HCT116 (cell line): ENCODE data around the gene ADGRD1. TPM values are rescaled to one million over a fixed set of nuclear protein-coding genes. Genes with fewer than 3 reads are reported as not detected.
"Not testable (repeated sequence)": the region's sequence is repeated elsewhere in the genome, so short reads cannot be mapped to it uniquely, and the experiment has no call there.

Experiments used
- ATAC-seq: fragments of 200-7000 bp; cut with Tn5 transposase; 2 replicates; pipeline ENCODE4 v1.9.1; 2020; ENCODE audit warnings: mild to moderate bottlenecking, moderate library complexity
- BruUV-seq: library from RNA; stranded (reverse); fragments of 400-500 nt; replicated peaks from 2 replicates; lab custom pipeline; 2021; lab: Mats Ljungman, UMichigan
- CTCF ChIA-PET: fragments of 300-600 bp; sonication (Branson Sonifier 250); formaldehyde crosslinking; loops from one replicate; lab custom pipeline; 2021; ENCODE audit warnings: antibody characterized with exemption; lab: Charles Lee
- POLR2A ChIA-PET: fragments of 300-600, 350-600 bp; sonication (Branson Sonifier 250); formaldehyde crosslinking; loops from one replicate; lab custom pipeline; 2021; ENCODE audit warnings: antibody characterized with exemption; lab: Charles Lee
- RAD21 ChIA-PET, 2 experiments: fragments of 300-600 bp; sonication (Branson Sonifier 250); formaldehyde crosslinking; loops; one replicate each; lab custom pipeline; 2023; ENCODE audit warnings: low total read pairs in 2 of 2; ENCODE audit not compliant: uncharacterized antibody in 2 of 2, unreplicated experiment in 2 of 2, low non-redundant PET in 1 of 2; lab: Charles Lee
- DNase-seq: peaks from one replicate; pipeline ENCODE4 v3.0.0-alpha.2; 2010; ENCODE audit warnings: low read depth, low spot score
- H2AFZ ChIP-seq: fragments of 200-600 bp; shearing (Covaris generic), sonication (generic); 2 replicates; pipeline ENCODE4 v1.6.1; 2017; ENCODE audit warnings: low read depth, mixed run types, mixed read lengths, antibody characterized with exemption, low read length; ENCODE audit not compliant: poor library complexity, severe bottlenecking
- H3K27ac ChIP-seq: 2 replicates; pipeline ENCODE4 v1.5.1; 2012; ENCODE audit warnings: low read depth, low read length
- H3K27me3 ChIP-seq: fragments of 200-600 bp; sonication (generic); 2 replicates; pipeline ENCODE4 v1.6.1; 2016; ENCODE audit warnings: mixed run types, low read length, mixed read lengths; ENCODE audit not compliant: insufficient read depth
- H3K36me3 ChIP-seq, 2 experiments: fragments of 200-500 bp in 1 of 2; fragments of 200-600 bp in 1 of 2; sonication (Bioruptor generic) in 1 of 2; sonication (generic) in 1 of 2; 2 replicates each; pipeline versions ENCODE4 v1.5.1 to v1.6.1; 2014 to 2016; ENCODE audit warnings: low read length in 2 of 2, inconsistent platforms in 1 of 2, mixed read lengths in 1 of 2, mixed run types in 1 of 2; ENCODE audit not compliant: insufficient read depth in 2 of 2, control insufficient read depth in 1 of 2
- H3K4me1 ChIP-seq, 2 experiments: fragments of 200-600 bp in 1 of 2; sonication (generic) in 1 of 2; 2 replicates each; pipeline versions ENCODE4 v1.5.1 to v1.6.1; 2012 to 2017; ENCODE audit warnings: low read length in 2 of 2, inconsistent platforms in 1 of 2, mild to moderate bottlenecking in 1 of 2, mixed read lengths in 1 of 2, mixed run types in 1 of 2, moderate library complexity in 1 of 2; ENCODE audit not compliant: insufficient read depth in 2 of 2, control insufficient read depth in 1 of 2
- H3K4me2 ChIP-seq: fragments of 200-600 bp; sonication (generic); 2 replicates; pipeline ENCODE4 v1.6.1; 2017; ENCODE audit warnings: mixed run types, low read length, mixed read lengths
- H3K4me3 ChIP-seq, 2 experiments: fragments of 200-600 bp in 1 of 2; sonication (generic) in 1 of 2; replicated peaks in 1 of 2; 2 replicates each; pipeline ENCODE4 v1.5.1; 2011 to 2016; ENCODE audit warnings: low read length in 2 of 2, control low read depth in 1 of 2, low read depth in 1 of 2, mild to moderate bottlenecking in 1 of 2, mixed read lengths in 1 of 2, mixed run types in 1 of 2
- H3K79me2 ChIP-seq: fragments of 200-600 bp; sonication (generic); 2 replicates; pipeline ENCODE4 v1.6.1; 2017; ENCODE audit warnings: mild to moderate bottlenecking, mixed run types, low read length, moderate library complexity, mixed read lengths; ENCODE audit not compliant: insufficient read depth
- H3K9ac ChIP-seq: fragments of 200-600 bp; sonication (generic); 2 replicates; pipeline ENCODE4 v1.6.1; 2016; ENCODE audit warnings: low read length, mixed read lengths
- H3K9me2 ChIP-seq: fragments of 200-600 bp; sonication (generic), shearing (Covaris generic); 2 replicates; pipeline ENCODE4 v1.6.1; 2017; ENCODE audit warnings: mixed run types, mild to moderate bottlenecking, moderate library complexity; ENCODE audit not compliant: insufficient read depth
- H3K9me3 ChIP-seq, 2 experiments: fragments of 200-500 bp in 1 of 2; fragments of 200-600 bp in 1 of 2; sonication (Bioruptor generic) in 1 of 2; sonication (generic) in 1 of 2; 2 replicates each; pipeline ENCODE4 v1.6.1; 2014 to 2017; ENCODE audit warnings: low read length in 2 of 2, mixed read lengths in 2 of 2, inconsistent platforms in 1 of 2, low read depth in 1 of 2, mild to moderate bottlenecking in 1 of 2, mixed run types in 1 of 2, moderate library complexity in 1 of 2; ENCODE audit not compliant: control insufficient read depth in 1 of 2, insufficient read depth in 1 of 2
- H4K20me1 ChIP-seq: fragments of 200-600 bp; sonication (generic), shearing (Covaris generic); 2 replicates; pipeline ENCODE4 v1.6.1; 2017; ENCODE audit warnings: mixed run types, mild to moderate bottlenecking, moderate library complexity; ENCODE audit not compliant: insufficient read depth
- ATF3 ChIP-seq: IDR thresholded peaks from 2 replicates; pipeline ENCODE4 v1.6.1; 2012
- CEBPB ChIP-seq: IDR thresholded peaks from 2 replicates; pipeline ENCODE4 v1.6.1; 2012; ENCODE audit warnings: low read depth
- CTCF ChIP-seq, 3 experiments: fragments of 200-600 bp in 1 of 3; sonication (generic) in 1 of 3; IDR thresholded peaks in 2 of 3; conservative IDR thresholded peaks in 1 of 3; 2 replicates each; pipeline ENCODE4 v1.5.1; 2012 to 2017; ENCODE audit warnings: low read depth in 2 of 3, low read length in 2 of 3, antibody characterized with exemption in 1 of 3, borderline replicate concordance in 1 of 3, control low read depth in 1 of 3, mild to moderate bottlenecking in 1 of 3, mixed read lengths in 1 of 3, mixed run types in 1 of 3, moderate library complexity in 1 of 3; ENCODE audit not compliant: insufficient read depth in 1 of 3
- EGR1 ChIP-seq: IDR thresholded peaks from 2 replicates; pipeline ENCODE4 v1.6.1; 2012; ENCODE audit warnings: low read depth
- ELF1 ChIP-seq: IDR thresholded peaks from 2 replicates; pipeline ENCODE4 v1.6.1; 2012; ENCODE audit warnings: low read depth, borderline replicate concordance
- EZH2 ChIP-seq: fragments of 200-600 bp; sonication (generic); IDR thresholded peaks from 2 replicates; pipeline ENCODE4 v1.6.1; 2017; ENCODE audit warnings: antibody characterized with exemption, mixed run types
- EZH2phosphoT487 ChIP-seq: fragments of 200-600 bp; IDR thresholded peaks from 2 replicates; pipeline ENCODE4 v1.6.1; 2018; ENCODE audit warnings: antibody characterized with exemption, borderline replicate concordance
- FOSL1 ChIP-seq: IDR thresholded peaks from 2 replicates; pipeline ENCODE4 v1.6.1; 2012; ENCODE audit warnings: low read depth
- JUND ChIP-seq: IDR thresholded peaks from 2 replicates; pipeline ENCODE4 v1.6.1; 2012
- MAX ChIP-seq: IDR thresholded peaks from 2 replicates; pipeline ENCODE4 v1.6.1; 2012
- POLR2A ChIP-seq: IDR thresholded peaks from 2 replicates; pipeline ENCODE4 v1.7.0; 2011; ENCODE audit warnings: borderline replicate concordance; ENCODE audit not compliant: insufficient read depth, insufficient read length; ENCODE audit errors: extremely low read depth
- POLR2AphosphoS5 ChIP-seq: IDR thresholded peaks from 2 replicates; pipeline ENCODE4 v1.6.1; 2011; ENCODE audit warnings: mild to moderate bottlenecking, low read depth, low read length, moderate library complexity
- RAD21 ChIP-seq: IDR thresholded peaks from 2 replicates; pipeline ENCODE4 v1.6.1; 2012; ENCODE audit warnings: low read depth, mild to moderate bottlenecking
- SIN3A ChIP-seq: IDR thresholded peaks from 2 replicates; pipeline ENCODE4 v1.6.1; 2012; ENCODE audit warnings: low read depth
- SP1 ChIP-seq: IDR thresholded peaks from 2 replicates; pipeline ENCODE4 v1.6.1; 2012; ENCODE audit warnings: low read depth
- TCF7L2 ChIP-seq: IDR thresholded peaks from 2 replicates; pipeline ENCODE4 v1.7.0; 2011; ENCODE audit warnings: borderline replicate concordance, inconsistent platforms; ENCODE audit not compliant: insufficient read depth, insufficient read length; ENCODE audit errors: extremely low read depth
- YY1 ChIP-seq: IDR thresholded peaks from 2 replicates; pipeline ENCODE4 v1.6.1; 2011; ENCODE audit warnings: low read length, low read depth, moderate library complexity, mild to moderate bottlenecking; ENCODE audit not compliant: insufficient replicate concordance; ENCODE audit errors: extremely low read depth
- ZFX ChIP-seq: fragments of 450-650 bp; IDR thresholded peaks from 2 replicates; pipeline ENCODE4 v1.6.1; 2017
- ZNF274 ChIP-seq: fragments of 200-500 bp; sonication (Bioruptor generic); IDR thresholded peaks from 2 replicates; pipeline ENCODE4 v1.6.1; 2014; ENCODE audit warnings: mild to moderate bottlenecking, low read depth, low read length, inconsistent platforms
- intact Hi-C: fragments of 100-400 bp; cut with micrococcal nuclease; formaldehyde crosslinking; loops from 2 replicates; pipeline ENCODE4 v1.10.0; 2022
- total RNA-seq: library from RNA; stranded (reverse); gene quantifications from one replicate; pipeline ENCODE4 v1.2.1, GENCODE V29; 2021; ENCODE audit not compliant: unreplicated experiment

ADGRD1 gene
- total RNA-seq, 1 experiment from 2014 or later: 0.44 TPM

GRCh38 chr12:131128556-131128955, 174.8 kb downstream of the ADGRD1 start:
- Histone ChIP-seq H3K79me2 (no peaks in the 10 kb centered on the region), H3K9me3 (no peaks in the 10 kb centered on the region), H3K27ac (no peak overlapping the region), H3K9ac (no peak overlapping the region), H4K20me1 (no peaks in the 10 kb centered on the region), H3K36me3 (no peaks in the 10 kb centered on the region), H3K4me1 (peaks cover 4 to 19% of the 10 kb centered on the region in 2 experiments; a peak in 3 of 4 replicates), H3K4me3 (no peak overlapping the region), H3K27me3 (no peaks in the 10 kb centered on the region), H3K9me2 (no peaks in the 10 kb centered on the region), H3K4me2 (no peak overlapping the region), H2AFZ (no peak overlapping the region)
- no TSS peak for BruUV-seq
- ATAC-seq (no peak), DNase-seq (no peak)
- intact Hi-C loops: no loop called here
- CTCF ChIA-PET: no interaction called here
- POLR2A ChIA-PET: no interaction called here
- RAD21 ChIA-PET: no interaction called here
- TF ChIP-seq SIN3A (no peak), EZH2phosphoT487 (no peak), FOSL1 (no peak), CTCF (IDR thresholded peaks at IDR 0.05 in 2 of 3, conservative IDR thresholded peaks at IDR 0.05 in 1 of 3; ENCODE audit: borderline replicate concordance in 1 of 3, insufficient read depth in 1 of 3, low read depth in 2 of 3, low read length in 2 of 3) (no peak), RAD21 (no peak), POLR2AphosphoS5 (no peak), SP1 (no peak), TCF7L2 (no peak), ZFX (no peak), POLR2A (no peak), ZNF274 (no peak), JUND (no peak), EZH2 (no peak), YY1 (no peak), CEBPB (no peak), MAX (no peak), ATF3 (no peak), EGR1 (no peak), ELF1 (no peak)

GRCh38 chr12:131128966-131129619, 175.4 kb downstream of the ADGRD1 start:
- H2AFZ ChIP-seq, H3K9me3 ChIP-seq, H3K4me3 ChIP-seq, ATAC-seq, H3K36me3 ChIP-seq, H3K4me2 ChIP-seq, POLR2A ChIA-PET, H3K27me3 ChIP-seq, H3K9me2 ChIP-seq, BruUV-seq, H3K9ac ChIP-seq, intact Hi-C loops, DNase-seq, CTCF ChIA-PET, RAD21 ChIA-PET, H3K27ac ChIP-seq, H4K20me1 ChIP-seq, H3K79me2 ChIP-seq: not testable (repeated sequence)
- peaks cover 4 to 19% of the 10 kb centered on the region in 2 experiments; a peak in 3 of 4 replicates for H3K4me1 ChIP-seq
